Pulmonary artery endothelial cell (primary cell): Measurements from ENCODE around the gene TMEM178B. TPM values are rescaled to one million over a fixed set of nuclear protein-coding genes. Genes with fewer than 3 reads are reported as not detected.
"Not testable (repeated sequence)": the region's sequence is repeated elsewhere in the genome, so short reads cannot be mapped to it uniquely, and the experiment has no call there.

Source experiments
- DNase-seq: peaks from one replicate; pipeline ENCODE4 v3.0.0-alpha.2; 2011; ENCODE audit warnings: low read depth, low spot score
- total RNA-seq: library from RNA; depleted of rRNA; stranded (reverse); fragments of >200 nt; gene quantifications from 2 replicates; pipeline ENCODE4 v1.2.3, GENCODE V29; 2014

The TMEM178B gene
- total RNA-seq, 1 donor from 2014 or later: not detected

- DNase-seq: no peak
Measured at GRCh38 chr7:141381794-141382427, 308.0 kb downstream of the TMEM178B start.

GRCh38 chr7:141383356-141383755 lies 309.5 kb downstream of the TMEM178B start:
- DNase-seq: not testable (repeated sequence)

- DNase-seq: no peak
Measured at GRCh38 chr7:141386881-141387280, 313.0 kb downstream of the TMEM178B start.

GRCh38 chr7:141387521-141388217 lies 313.8 kb downstream of the TMEM178B start:
- no peak for DNase-seq

GRCh38 chr7:141389140-141389796 lies 315.4 kb downstream of the TMEM178B start:
- no peak for DNase-seq

GRCh38 chr7:141390339-141390738 lies 316.5 kb downstream of the TMEM178B start:
- no peak for DNase-seq

GRCh38 chr7:141393056-141393455 lies 319.2 kb downstream of the TMEM178B start:
- DNase-seq: no peak

GRCh38 chr7:141397236-141398163 lies 323.6 kb downstream of the TMEM178B start:
- DNase-seq: no peak

- DNase-seq: no peak
Measured at GRCh38 chr7:141400356-141400755, 326.5 kb downstream of the TMEM178B start.

GRCh38 chr7:141402277-141402996 lies 328.6 kb downstream of the TMEM178B start:
- DNase-seq: no peak

- DNase-seq: not testable (repeated sequence)
Measured at GRCh38 chr7:141403846-141404245, 330.0 kb downstream of the TMEM178B start.

- DNase-seq: no peak
Measured at GRCh38 chr7:141406347-141406746, 332.5 kb downstream of the TMEM178B start.

- DNase-seq: no peak
Measured at GRCh38 chr7:141407893-141408292, 334.0 kb downstream of the TMEM178B start.

- no peak for DNase-seq
Measured at GRCh38 chr7:141408440-141408839, 334.6 kb downstream of the TMEM178B start.

- no peak for DNase-seq
Measured at GRCh38 chr7:141409219-141409618, 335.4 kb downstream of the TMEM178B start.

GRCh38 chr7:141409801-141410329 lies 336.0 kb downstream of the TMEM178B start:
- DNase-seq: no peak

GRCh38 chr7:141410353-141411000 lies 336.6 kb downstream of the TMEM178B start:
- no peak for DNase-seq

- DNase-seq: no peak
Measured at GRCh38 chr7:141411133-141411532, 337.3 kb downstream of the TMEM178B start.

GRCh38 chr7:141415999-141416398 lies 342.1 kb downstream of the TMEM178B start:
- DNase-seq: no peak
